ENCODE results near the gene SNX8. TPM values are rescaled to one million over a fixed set of nuclear protein-coding genes. Genes with fewer than 3 reads are reported as not detected.
A peak's percentile ranks its signal among the peaks of the same experiment; 100 is the strongest.

The SNX8 gene
- total and polyA plus RNA-seq, 2 of the 13 experiments (the other 11 are each of a cell fraction or from before 2014, with no cell fraction given): 20.6 to 45.2 TPM

- TF ChIP-seq ETS1 (CRISPR knock-in tag; IDR thresholded peaks at IDR 0.05) (no peak), HMGA1 (CRISPR knock-in tag; conservative IDR thresholded peaks at IDR 0.05) (no peak), HDAC2 (CRISPR knock-in tag; IDR thresholded peaks at IDR 0.05) (no peak), SNAI1 (CRISPR knock-in tag; IDR thresholded peaks at IDR 0.05; ENCODE audit: borderline replicate concordance) (no peak), MTA3 (CRISPR knock-in tag; IDR thresholded peaks at IDR 0.05) (no peak), ZNF549 (CRISPR knock-in tag; IDR thresholded peaks at IDR 0.05) (no peak), RFX3 (CRISPR knock-in tag; IDR thresholded peaks at IDR 0.05) (no peak), SYNCRIP (IDR thresholded peaks at IDR 0.05; ENCODE audit: insufficient read depth, low read depth, low read length) (no peak), ETV6 (CRISPR knock-in tag; conservative IDR thresholded peaks at IDR 0.05) (no peak), TCF7L2 (IDR thresholded peaks at IDR 0.05; ENCODE audit: low read depth, low read length) (no peak), ZNF891 (CRISPR knock-in tag; IDR thresholded peaks at IDR 0.05) (no peak; the same call in 1 of the 2 replicates), ZNF792 (CRISPR knock-in tag; IDR thresholded peaks at IDR 0.05) (no peak), RBM22 (optimal IDR thresholded peaks at IDR 0.05; ENCODE audit: low read length) (no peak), GTF2F1 (IDR thresholded peaks at IDR 0.05; ENCODE audit: low read length) (no peak), HNRNPLL (IDR thresholded peaks at IDR 0.05; ENCODE audit: low read depth, low read length, poor library complexity, severe bottlenecking) (peak; percentile 45), ZNF562 (CRISPR knock-in tag; IDR thresholded peaks at IDR 0.05; ENCODE audit: borderline replicate concordance) (no peak), ZNF441 (CRISPR knock-in tag; IDR thresholded peaks at IDR 0.05; ENCODE audit: borderline replicate concordance) (no peak), ZNF205 (CRISPR knock-in tag; IDR thresholded peaks at IDR 0.05) (no peak), THAP7 (CRISPR knock-in tag; IDR thresholded peaks at IDR 0.05) (no peak), YY1 (IDR thresholded peaks at IDR 0.05; ENCODE audit: insufficient read depth, insufficient replicate concordance, low read depth, low read length) (peak; percentile 76), SNAPC5 (CRISPR knock-in tag; IDR thresholded peaks at IDR 0.05; ENCODE audit: borderline replicate concordance) (no peak), SNAPC2 (CRISPR knock-in tag; IDR thresholded peaks at IDR 0.05) (no peak), NCOA2 (CRISPR knock-in tag; IDR thresholded peaks at IDR 0.05) (no peak), MAFK (conservative IDR thresholded peaks at IDR 0.05 in 1 of 2, IDR thresholded peaks at IDR 0.05 in 1 of 2; ENCODE audit: low read length in 2 of 2) (no peak), ATRX (CRISPR knock-in tag; IDR thresholded peaks at IDR 0.05; ENCODE audit: borderline replicate concordance) (no peak), NRL (CRISPR knock-in tag; IDR thresholded peaks at IDR 0.05; ENCODE audit: borderline replicate concordance) (no peak), ZNF468 (CRISPR knock-in tag; IDR thresholded peaks at IDR 0.05) (no peak), SIX4 (CRISPR knock-in tag; IDR thresholded peaks at IDR 0.05) (no peak), KLF12 (CRISPR knock-in tag; IDR thresholded peaks at IDR 0.05; ENCODE audit: borderline replicate concordance) (no peak), MXD3 (CRISPR knock-in tag; IDR thresholded peaks at IDR 0.05) (no peak), SP5 (CRISPR knock-in tag; IDR thresholded peaks at IDR 0.05; ENCODE audit: borderline replicate concordance, low read depth) (peak; percentile 59; the same call in 1 of the 2 replicates), ARNTL (CRISPR knock-in tag; IDR thresholded peaks at IDR 0.05) (peak; percentile 85)
Observed at GRCh38 chr7:2314209-2314955, at the start of gene SNX8 (continued).

All from HepG2 (cell line).